ENCODE results near the gene SH3YL1.

Gene SH3YL1

GRCh38 chr2:309148-309953 lies 45.5 kb upstream of the SH3YL1 start:
- no peak overlapping the region for H3K4me3 ChIP-seq (ENCODE audit: low read length)
- H3K4me1 ChIP-seq (ENCODE audit: control insufficient read depth, low read length), result peaks cover 2% of the 10 kb centered on the region; the same call in 1 of the 2 replicates
- H3K79me2 ChIP-seq (ENCODE audit: control insufficient read depth, low read length), result no peaks in the 10 kb centered on the region
- H3F3A ChIP-seq (ENCODE audit: control insufficient read depth, insufficient read depth), result no peaks in the 10 kb centered on the region
- H3K36me3 ChIP-seq (ENCODE audit: control insufficient read depth, low read length), result no peaks in the 10 kb centered on the region
- H3K27me3 ChIP-seq (ENCODE audit: control insufficient read depth, low read length), result no peaks in the 10 kb centered on the region
- no peak for TF ChIP-seq EZH2phosphoT487 (IDR thresholded peaks at IDR 0.05; ENCODE audit: borderline replicate concordance, low read length)
- TF ChIP-seq CTCF (IDR thresholded peaks at IDR 0.05; ENCODE audit: low read depth, low read length, poor library complexity, severe bottlenecking), result no peak
- H3K9me3 ChIP-seq (ENCODE audit: control insufficient read depth, insufficient read depth, low read length), result no peaks in the 10 kb centered on the region
- no peaks in the 10 kb centered on the region for H4K20me1 ChIP-seq (ENCODE audit: control insufficient read depth, insufficient read depth, low read depth, low read length)
- H3K4me2 ChIP-seq (ENCODE audit: low read length), result no peak overlapping the region
- no peak overlapping the region for H3K27ac ChIP-seq (ENCODE audit: low read depth, low read length)
- no peaks in the 10 kb centered on the region for H3K9me2 ChIP-seq (replicated peaks; ENCODE audit: control insufficient read depth, low read length)

GRCh38 chr2:305366-305765 lies 41.5 kb upstream of the SH3YL1 start:
- Histone ChIP-seq H4K20me1 (ENCODE audit: control insufficient read depth, insufficient read depth, low read depth, low read length) (no peaks in the 10 kb centered on the region), H3F3A (ENCODE audit: control insufficient read depth, insufficient read depth) (no peaks in the 10 kb centered on the region), H3K4me3 (ENCODE audit: low read length) (no peak overlapping the region), H3K9me2 (replicated peaks; ENCODE audit: control insufficient read depth, low read length) (no peaks in the 10 kb centered on the region), H3K27ac (ENCODE audit: low read depth, low read length) (no peak overlapping the region), H3K4me2 (ENCODE audit: low read length) (no peak overlapping the region), H3K36me3 (ENCODE audit: control insufficient read depth, low read length) (no peaks in the 10 kb centered on the region), H3K4me1 (ENCODE audit: control insufficient read depth, low read length) (peaks cover 4% of the 10 kb centered on the region; the same call in 1 of the 2 replicates), H3K27me3 (ENCODE audit: control insufficient read depth, low read length) (no peaks in the 10 kb centered on the region), H3K9me3 (ENCODE audit: control insufficient read depth, insufficient read depth, low read length) (no peaks in the 10 kb centered on the region), H3K79me2 (ENCODE audit: control insufficient read depth, low read length) (no peaks in the 10 kb centered on the region)
- no peak for TF ChIP-seq CTCF (IDR thresholded peaks at IDR 0.05; ENCODE audit: low read depth, low read length, poor library complexity, severe bottlenecking)
- no peak for TF ChIP-seq EZH2phosphoT487 (IDR thresholded peaks at IDR 0.05; ENCODE audit: borderline replicate concordance, low read length)

GRCh38 chr2:296354-296753 lies 32.5 kb upstream of the SH3YL1 start:
- no peaks in the 10 kb centered on the region for H4K20me1 ChIP-seq (ENCODE audit: control insufficient read depth, insufficient read depth, low read depth, low read length)
- H3K9me3 ChIP-seq (ENCODE audit: control insufficient read depth, insufficient read depth, low read length), result no peaks in the 10 kb centered on the region
- no peaks in the 10 kb centered on the region for H3K27me3 ChIP-seq (ENCODE audit: control insufficient read depth, low read length)
- no peak overlapping the region for H3K4me2 ChIP-seq (ENCODE audit: low read length)
- H3F3A ChIP-seq (ENCODE audit: control insufficient read depth, insufficient read depth), result 0 out of 2 replicates have a peak, but pooled peaks cover 1% of the 10 kb centered on the region
- H3K9me2 ChIP-seq (replicated peaks; ENCODE audit: control insufficient read depth, low read length), result no peaks in the 10 kb centered on the region
- H3K4me3 ChIP-seq (ENCODE audit: low read length), result no peak overlapping the region
- no peaks in the 10 kb centered on the region for H3K4me1 ChIP-seq (ENCODE audit: control insufficient read depth, low read length)
- no peak overlapping the region for H3K27ac ChIP-seq (ENCODE audit: low read depth, low read length)
- TF ChIP-seq CTCF (IDR thresholded peaks at IDR 0.05; ENCODE audit: low read depth, low read length, poor library complexity, severe bottlenecking), result no peak
- no peak for TF ChIP-seq EZH2phosphoT487 (IDR thresholded peaks at IDR 0.05; ENCODE audit: borderline replicate concordance, low read length)
- no peaks in the 10 kb centered on the region for H3K79me2 ChIP-seq (ENCODE audit: control insufficient read depth, low read length)
- H3K36me3 ChIP-seq (ENCODE audit: control insufficient read depth, low read length), result no peaks in the 10 kb centered on the region
